Activated CD4-positive, alpha-beta T cell treated with anti-CD3 and anti-CD28 coated beads, Interleukin-2, Interleukin-6, amounts not matched to agents 100 ng/mL and 50 ng/mL, durations not matched to agents 16 hours and 8 hours (primary cell): ENCODE results near the gene SMYD3.

Experiments used
- DNase-seq: peaks from one replicate; pipeline ENCODE4 v3.0.0-alpha.2; 2020

The SMYD3 gene

GRCh38 chr1:246301553-246302250, 205.4 kb downstream of the SMYD3 start:
- no peak for DNase-seq

GRCh38 chr1:246300626-246301549, 206.2 kb downstream of the SMYD3 start:
- DNase-seq, result no peak

GRCh38 chr1:246297279-246298265, 209.5 kb downstream of the SMYD3 start:
- no peak for DNase-seq

- no peak for DNase-seq
These were observed 211.1 kb downstream of the SMYD3 start for GRCh38 chr1:246295968-246296367.

- no peak for DNase-seq
These were observed 211.7 kb downstream of the SMYD3 start for GRCh38 chr1:246295340-246295739.

GRCh38 chr1:246294263-246294662, 212.8 kb downstream of the SMYD3 start:
- DNase-seq, result no peak

- no peak for DNase-seq
These were observed 213.5 kb downstream of the SMYD3 start for GRCh38 chr1:246293366-246294121.

- DNase-seq, result no peak
These were observed 214.5 kb downstream of the SMYD3 start for GRCh38 chr1:246292571-246292970.

- DNase-seq, result no peak
These were observed 216.0 kb downstream of the SMYD3 start for GRCh38 chr1:246291127-246291526.

GRCh38 chr1:246283771-246284410, 223.2 kb downstream of the SMYD3 start:
- DNase-seq, result no peak

- DNase-seq, result no peak
These were observed 225.4 kb downstream of the SMYD3 start for GRCh38 chr1:246281639-246282038.

- no peak for DNase-seq
These were observed 225.9 kb downstream of the SMYD3 start for GRCh38 chr1:246281195-246281594.

- no peak for DNase-seq
These were observed 226.5 kb downstream of the SMYD3 start for GRCh38 chr1:246280551-246280950.

GRCh38 chr1:246279402-246279801, 227.7 kb downstream of the SMYD3 start:
- no peak for DNase-seq

GRCh38 chr1:246278371-246278770, 228.7 kb downstream of the SMYD3 start:
- DNase-seq, result no peak

GRCh38 chr1:246275036-246275435, 232.0 kb downstream of the SMYD3 start:
- DNase-seq, result no peak

GRCh38 chr1:246274186-246274585, 232.9 kb downstream of the SMYD3 start:
- DNase-seq, result no peak

GRCh38 chr1:246271516-246271915, 235.6 kb downstream of the SMYD3 start:
- DNase-seq, result no peak

GRCh38 chr1:246270236-246270635, 236.8 kb downstream of the SMYD3 start:
- no peak for DNase-seq

- no peak for DNase-seq
These were observed 237.6 kb downstream of the SMYD3 start for GRCh38 chr1:246269466-246269865.

GRCh38 chr1:246267896-246268295, 239.2 kb downstream of the SMYD3 start:
- DNase-seq, result no peak

- DNase-seq, result no peak
These were observed 239.7 kb downstream of the SMYD3 start for GRCh38 chr1:246267426-246267825.
